Heart left ventricle (tissue), 13 donors: ENCODE measurements around the gene GLT8D1.

Experiments
- POLR2A ChIP-seq, 2 donors: fragments of 450-650 bp; IDR thresholded peaks; one replicate each; pipeline ENCODE4 v1.6.1; 2017; ENCODE audit warnings: antibody characterized with exemption in 2 of 2, mild to moderate bottlenecking in 2 of 2, moderate library complexity in 2 of 2
- TF ChIP-seq, protein P1 (sequence below), 12 donors: fragments of 200-600 bp; sonication (generic) in 4 of 12; IDR thresholded peaks; one replicate each; pipeline versions ENCODE4 v1.5.0 to v1.8.0; 2018 to 2022; ENCODE audit warnings: antibody characterized with exemption in 12 of 12, mild to moderate bottlenecking in 5 of 12
- donor health status: ischemic (EF 13 %, LVEDD 7.1; RV severe dilation, severe dysfunction).
- donor health status: DM: no; HTN: yes; CAD: no.
- donor health status: DM: no; HTN: no; CAD: no.
- donor health status: ischemic (EF 25% LVEDD 6.9; RV normal size, moderate dysfunction).
- donor health status: ischemic (EF 25% LVEDD 5.7; RV mildly dilated, moderate dysfunction).
- donor health status: ischemic (EF 35%, LVEDD 5.7; RV mildly dilated, moderate dysfunction).
- donor health status: nonischemic (EF 11% LVEDD 7.7; RV severe dilation, severe dysfunction).
- donor health status: DM: yes; HTN: yes; CAD: no.
- donor health status: PGD.
- donor health status: ischemic (EF 29% LVEDD 5.4; RV normal size, mild dysfunction).
- donor health status: nonischemic (EF 23%, LVEDD 6.1; RV moderate dilation, normal function).

DNA sequence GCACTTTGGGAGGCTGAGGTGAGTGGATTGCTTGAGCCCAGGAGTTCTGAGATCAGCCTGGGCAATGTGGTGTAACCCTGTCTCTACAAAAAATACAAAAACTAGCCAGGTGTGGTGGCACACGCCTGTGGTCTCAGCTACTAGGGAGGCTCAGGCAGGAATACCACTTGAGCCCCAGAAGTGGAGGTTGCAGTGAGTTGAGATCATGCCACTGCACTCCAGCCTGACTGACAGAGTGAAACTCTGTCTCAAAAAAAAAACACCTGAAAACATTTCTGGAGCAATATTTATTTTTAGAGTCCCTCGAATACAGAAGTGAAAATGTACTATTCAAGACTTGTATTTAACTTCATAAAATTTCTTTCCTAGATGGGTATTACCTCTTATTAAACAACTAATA, 4.9 kb upstream of the GLT8D1 start:
- TF ChIP-seq, protein P1, sequence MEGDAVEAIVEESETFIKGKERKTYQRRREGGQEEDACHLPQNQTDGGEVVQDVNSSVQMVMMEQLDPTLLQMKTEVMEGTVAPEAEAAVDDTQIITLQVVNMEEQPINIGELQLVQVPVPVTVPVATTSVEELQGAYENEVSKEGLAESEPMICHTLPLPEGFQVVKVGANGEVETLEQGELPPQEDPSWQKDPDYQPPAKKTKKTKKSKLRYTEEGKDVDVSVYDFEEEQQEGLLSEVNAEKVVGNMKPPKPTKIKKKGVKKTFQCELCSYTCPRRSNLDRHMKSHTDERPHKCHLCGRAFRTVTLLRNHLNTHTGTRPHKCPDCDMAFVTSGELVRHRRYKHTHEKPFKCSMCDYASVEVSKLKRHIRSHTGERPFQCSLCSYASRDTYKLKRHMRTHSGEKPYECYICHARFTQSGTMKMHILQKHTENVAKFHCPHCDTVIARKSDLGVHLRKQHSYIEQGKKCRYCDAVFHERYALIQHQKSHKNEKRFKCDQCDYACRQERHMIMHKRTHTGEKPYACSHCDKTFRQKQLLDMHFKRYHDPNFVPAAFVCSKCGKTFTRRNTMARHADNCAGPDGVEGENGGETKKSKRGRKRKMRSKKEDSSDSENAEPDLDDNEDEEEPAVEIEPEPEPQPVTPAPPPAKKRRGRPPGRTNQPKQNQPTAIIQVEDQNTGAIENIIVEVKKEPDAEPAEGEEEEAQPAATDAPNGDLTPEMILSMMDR (IDR thresholded peaks at IDR 0.05), result no peak
- no peak for TF ChIP-seq POLR2A (IDR thresholded peaks at IDR 0.05)
